Nephron progenitor cell (in vitro differentiated cells): ENCODE data around the gene PSMD2.

Source experiments
- DNase-seq: peaks from one replicate; pipeline ENCODE4 v3.0.0; 2021
- H3K27ac Mint-ChIP-seq: 2 replicates; pipeline ENCODE4 v1.8.0; 2021; ENCODE audit warnings: mild to moderate bottlenecking, moderate library complexity, mixed read lengths
- H3K27me3 Mint-ChIP-seq: 2 replicates; pipeline ENCODE4 v1.8.0; 2021; ENCODE audit warnings: mild to moderate bottlenecking, low read depth, mixed read lengths; ENCODE audit not compliant: poor library complexity
- H3K36me3 Mint-ChIP-seq: 2 replicates; pipeline ENCODE4 v1.8.0; 2021; ENCODE audit warnings: low read depth, mixed read lengths
- H3K4me1 Mint-ChIP-seq: 2 replicates; pipeline ENCODE4 v1.8.0; 2021; ENCODE audit warnings: mixed read lengths
- H3K4me3 Mint-ChIP-seq: 2 replicates; pipeline ENCODE4 v1.8.0; 2021; ENCODE audit warnings: mild to moderate bottlenecking, moderate library complexity, mixed read lengths
- H3K9me3 Mint-ChIP-seq: 2 replicates; pipeline ENCODE4 v1.8.0; 2021; ENCODE audit warnings: mild to moderate bottlenecking, moderate library complexity, mixed read lengths
- CTCF ChIP-seq: fragments of 200-600 bp; sonication (generic); IDR thresholded peaks from 2 replicates; pipeline ENCODE4 v1.5.0; 2021; ENCODE audit warnings: antibody characterized with exemption

Gene PSMD2

GRCh38 chr3:184355261-184356040 lies 56.4 kb downstream of the PSMD2 start:
- no peaks in the 10 kb centered on the region for H3K9me3 Mint-ChIP-seq
- H3K27ac Mint-ChIP-seq = peak overlapping the region; percentile 58
- no peak for DNase-seq
- peaks cover 18% of the 10 kb centered on the region for H3K36me3 Mint-ChIP-seq
- peaks cover 48% of the 10 kb centered on the region for H3K4me1 Mint-ChIP-seq
- H3K4me3 Mint-ChIP-seq = no peak overlapping the region
- peaks cover 10% of the 10 kb centered on the region for H3K27me3 Mint-ChIP-seq
- no peak for TF ChIP-seq CTCF

GRCh38 chr3:184357248-184358123 lies 58.4 kb downstream of the PSMD2 start:
- Mint-ChIP-seq H3K4me1 (peaks cover 37% of the 10 kb centered on the region), H3K36me3 (peaks cover 14% of the 10 kb centered on the region), H3K27me3 (peaks cover 8% of the 10 kb centered on the region), H3K4me3 (no peak overlapping the region), H3K27ac (no peak overlapping the region), H3K9me3 (no peaks in the 10 kb centered on the region)
- no peak for TF ChIP-seq CTCF
- no peak for DNase-seq

- TF ChIP-seq CTCF = no peak
- Mint-ChIP-seq H3K4me3 (no peak overlapping the region), H3K4me1 (peaks cover 37% of the 10 kb centered on the region), H3K27me3 (peaks cover 8% of the 10 kb centered on the region), H3K27ac (no peak overlapping the region), H3K9me3 (no peaks in the 10 kb centered on the region), H3K36me3 (peaks cover 14% of the 10 kb centered on the region)
- DNase-seq = no peak
Observed at GRCh38 chr3:184358124-184358767, 59.2 kb downstream of the PSMD2 start.
